ENCODE data around the gene ACKR2. TPM values are rescaled to one million over a fixed set of nuclear protein-coding genes. Genes with fewer than 3 reads are reported as not detected.

ACKR2 gene
- polyA plus RNA-seq, 1 of the 3 experiments (the other 2 are of a cell fraction) = 0.10 TPM

DNA sequence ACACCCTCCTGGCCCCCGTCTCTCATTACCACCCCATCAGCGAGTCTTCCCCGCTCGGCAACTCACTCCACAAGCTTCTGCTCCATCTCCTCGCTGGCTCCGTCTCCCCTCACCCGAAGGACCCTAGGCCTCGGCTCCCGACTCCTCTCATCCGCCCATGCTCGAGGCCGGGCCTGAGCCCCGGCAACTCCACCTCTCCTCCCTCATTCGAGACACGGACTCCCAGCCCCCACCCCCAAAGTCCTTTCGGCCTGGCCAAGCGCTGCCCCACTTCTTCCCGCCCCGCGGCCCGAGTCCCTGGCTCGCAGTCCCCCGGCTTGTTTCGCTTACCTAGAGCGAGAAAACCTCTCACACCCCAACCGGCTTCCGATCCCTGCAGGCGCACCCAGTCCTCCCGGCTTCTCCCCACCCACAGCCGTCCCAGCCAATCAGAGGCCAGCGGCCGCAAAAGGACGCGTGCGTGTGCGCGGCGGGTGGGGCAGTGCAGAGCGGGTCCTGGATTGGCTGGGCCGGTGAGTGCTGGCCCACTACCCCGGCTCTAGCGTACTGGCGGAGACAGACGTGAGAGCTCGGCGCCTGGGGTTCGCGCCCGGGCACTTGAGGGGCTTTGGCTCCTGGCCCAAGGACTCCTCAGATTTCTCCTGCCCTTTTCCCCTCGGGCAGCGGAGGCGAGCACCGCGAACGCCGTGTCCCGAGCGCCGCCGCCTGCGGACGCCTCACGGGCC lies 5.0 kb upstream of the ACKR2 start, which contains the start of gene HIGD1A (continued):
- TF ChIP-seq, protein P1, sequence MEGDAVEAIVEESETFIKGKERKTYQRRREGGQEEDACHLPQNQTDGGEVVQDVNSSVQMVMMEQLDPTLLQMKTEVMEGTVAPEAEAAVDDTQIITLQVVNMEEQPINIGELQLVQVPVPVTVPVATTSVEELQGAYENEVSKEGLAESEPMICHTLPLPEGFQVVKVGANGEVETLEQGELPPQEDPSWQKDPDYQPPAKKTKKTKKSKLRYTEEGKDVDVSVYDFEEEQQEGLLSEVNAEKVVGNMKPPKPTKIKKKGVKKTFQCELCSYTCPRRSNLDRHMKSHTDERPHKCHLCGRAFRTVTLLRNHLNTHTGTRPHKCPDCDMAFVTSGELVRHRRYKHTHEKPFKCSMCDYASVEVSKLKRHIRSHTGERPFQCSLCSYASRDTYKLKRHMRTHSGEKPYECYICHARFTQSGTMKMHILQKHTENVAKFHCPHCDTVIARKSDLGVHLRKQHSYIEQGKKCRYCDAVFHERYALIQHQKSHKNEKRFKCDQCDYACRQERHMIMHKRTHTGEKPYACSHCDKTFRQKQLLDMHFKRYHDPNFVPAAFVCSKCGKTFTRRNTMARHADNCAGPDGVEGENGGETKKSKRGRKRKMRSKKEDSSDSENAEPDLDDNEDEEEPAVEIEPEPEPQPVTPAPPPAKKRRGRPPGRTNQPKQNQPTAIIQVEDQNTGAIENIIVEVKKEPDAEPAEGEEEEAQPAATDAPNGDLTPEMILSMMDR (IDR thresholded peaks at IDR 0.05) = no peak
- no peak for TF ChIP-seq GABPA (IDR thresholded peaks at IDR 0.05; ENCODE audit: low read depth)
- TF ChIP-seq JUND (IDR thresholded peaks at IDR 0.05) = no peak
- no peak for TF ChIP-seq GATA2 (CRISPR knock-in tag; IDR thresholded peaks at IDR 0.05)
- TF ChIP-seq, protein P2, sequence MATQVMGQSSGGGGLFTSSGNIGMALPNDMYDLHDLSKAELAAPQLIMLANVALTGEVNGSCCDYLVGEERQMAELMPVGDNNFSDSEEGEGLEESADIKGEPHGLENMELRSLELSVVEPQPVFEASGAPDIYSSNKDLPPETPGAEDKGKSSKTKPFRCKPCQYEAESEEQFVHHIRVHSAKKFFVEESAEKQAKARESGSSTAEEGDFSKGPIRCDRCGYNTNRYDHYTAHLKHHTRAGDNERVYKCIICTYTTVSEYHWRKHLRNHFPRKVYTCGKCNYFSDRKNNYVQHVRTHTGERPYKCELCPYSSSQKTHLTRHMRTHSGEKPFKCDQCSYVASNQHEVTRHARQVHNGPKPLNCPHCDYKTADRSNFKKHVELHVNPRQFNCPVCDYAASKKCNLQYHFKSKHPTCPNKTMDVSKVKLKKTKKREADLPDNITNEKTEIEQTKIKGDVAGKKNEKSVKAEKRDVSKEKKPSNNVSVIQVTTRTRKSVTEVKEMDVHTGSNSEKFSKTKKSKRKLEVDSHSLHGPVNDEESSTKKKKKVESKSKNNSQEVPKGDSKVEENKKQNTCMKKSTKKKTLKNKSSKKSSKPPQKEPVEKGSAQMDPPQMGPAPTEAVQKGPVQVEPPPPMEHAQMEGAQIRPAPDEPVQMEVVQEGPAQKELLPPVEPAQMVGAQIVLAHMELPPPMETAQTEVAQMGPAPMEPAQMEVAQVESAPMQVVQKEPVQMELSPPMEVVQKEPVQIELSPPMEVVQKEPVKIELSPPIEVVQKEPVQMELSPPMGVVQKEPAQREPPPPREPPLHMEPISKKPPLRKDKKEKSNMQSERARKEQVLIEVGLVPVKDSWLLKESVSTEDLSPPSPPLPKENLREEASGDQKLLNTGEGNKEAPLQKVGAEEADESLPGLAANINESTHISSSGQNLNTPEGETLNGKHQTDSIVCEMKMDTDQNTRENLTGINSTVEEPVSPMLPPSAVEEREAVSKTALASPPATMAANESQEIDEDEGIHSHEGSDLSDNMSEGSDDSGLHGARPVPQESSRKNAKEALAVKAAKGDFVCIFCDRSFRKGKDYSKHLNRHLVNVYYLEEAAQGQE (IDR thresholded peaks at IDR 0.05; ENCODE audit: low read depth, low read length) = peak; percentile 16; the same call in 1 of the 2 replicates
- peak; percentile 37; the same call in 1 of the 2 replicates for TF ChIP-seq NFIC (IDR thresholded peaks at IDR 0.05; ENCODE audit: borderline replicate concordance)

DNA sequence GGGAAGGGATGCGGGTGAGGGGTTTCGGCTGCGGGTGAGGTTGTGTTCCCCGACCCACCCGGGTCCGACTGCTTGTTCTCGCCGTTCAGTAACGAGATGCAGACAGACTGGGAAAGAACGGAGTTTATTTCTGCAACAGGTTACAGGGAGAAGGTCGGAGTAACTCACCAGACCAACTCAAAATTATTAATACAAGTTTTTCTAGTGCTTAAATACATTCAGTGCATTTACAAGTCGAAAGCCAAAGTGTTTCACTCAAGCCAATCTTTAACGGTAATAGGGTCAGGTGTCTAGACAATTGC lies 4.5 kb upstream of the ACKR2 start:
- peaks cover 42% of the 10 kb centered on the region for H3K79me2 ChIP-seq (ENCODE audit: insufficient read depth)
- H3K27me3 ChIP-seq (ENCODE audit: insufficient read depth) = no peaks in the 10 kb centered on the region
- CTCF ChIA-PET = interaction anchor here (0.6 to 3.5 kb wide), 5 partner anchors 15 to 191 kb away, joined by 3 to 16 read pairs (median 4); no protein-coding TSS in a partner anchor
- peak overlapping the region; percentile 55 to 91; a peak in 2 of 4 replicates for H3K27ac ChIP-seq (ENCODE audit: low read depth in 2 of 2, low read length in 1 of 2)
- peaks cover 0 to 13% of the 10 kb centered on the region in 2 experiments; a peak in 3 of 4 replicates for H3K4me1 ChIP-seq (ENCODE audit: control insufficient read depth in 1 of 2, insufficient read depth in 2 of 2, low read depth in 1 of 2, low read length in 1 of 2)
- H4K20me1 ChIP-seq (ENCODE audit: insufficient read depth) = peaks cover 5% of the 10 kb centered on the region; the same call in 1 of the 2 replicates
- H3K4me3 ChIP-seq (ENCODE audit: low read depth in 2 of 2, low read length in 1 of 2) = peak overlapping the region; percentile 85 to 89
- H3F3A ChIP-seq (replicated peaks; ENCODE audit: insufficient read depth) = peaks cover 9% of the 10 kb centered on the region
- peak overlapping the region; percentile 87 for H3K4me2 ChIP-seq
- peak overlapping the region; percentile 96 for H2AFZ ChIP-seq (ENCODE audit: low read depth)
- DNase-seq = no peak
- no peaks in the 10 kb centered on the region for H3K9me3 ChIP-seq
- POLR2A ChIA-PET = interaction anchor here (1.2 kb wide), 1 partner anchor 15 kb away, joined by 5 read pairs; no protein-coding TSS in a partner anchor
- peaks cover 3 to 15% of the 10 kb centered on the region in 2 experiments for H3K36me3 ChIP-seq (replicated peaks in 1 of 2; ENCODE audit: control insufficient read depth in 1 of 2, insufficient read depth in 2 of 2, low read length in 1 of 2)
- no peaks in the 10 kb centered on the region for H3K9me2 ChIP-seq
- H3K9ac ChIP-seq = peak overlapping the region; percentile 79
- WGBS (ENCODE audit: low lambda C conversion rate) = 2% methylated on average over 12 of the region's 13 CpGs
- TF ChIP-seq, protein P3, sequence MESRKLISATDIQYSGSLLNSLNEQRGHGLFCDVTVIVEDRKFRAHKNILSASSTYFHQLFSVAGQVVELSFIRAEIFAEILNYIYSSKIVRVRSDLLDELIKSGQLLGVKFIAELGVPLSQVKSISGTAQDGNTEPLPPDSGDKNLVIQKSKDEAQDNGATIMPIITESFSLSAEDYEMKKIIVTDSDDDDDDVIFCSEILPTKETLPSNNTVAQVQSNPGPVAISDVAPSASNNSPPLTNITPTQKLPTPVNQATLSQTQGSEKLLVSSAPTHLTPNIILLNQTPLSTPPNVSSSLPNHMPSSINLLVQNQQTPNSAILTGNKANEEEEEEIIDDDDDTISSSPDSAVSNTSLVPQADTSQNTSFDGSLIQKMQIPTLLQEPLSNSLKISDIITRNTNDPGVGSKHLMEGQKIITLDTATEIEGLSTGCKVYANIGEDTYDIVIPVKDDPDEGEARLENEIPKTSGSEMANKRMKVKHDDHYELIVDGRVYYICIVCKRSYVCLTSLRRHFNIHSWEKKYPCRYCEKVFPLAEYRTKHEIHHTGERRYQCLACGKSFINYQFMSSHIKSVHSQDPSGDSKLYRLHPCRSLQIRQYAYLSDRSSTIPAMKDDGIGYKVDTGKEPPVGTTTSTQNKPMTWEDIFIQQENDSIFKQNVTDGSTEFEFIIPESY (IDR thresholded peaks at IDR 0.05; ENCODE audit: borderline replicate concordance, low read depth) = no peak
- TF ChIP-seq, protein P4, sequence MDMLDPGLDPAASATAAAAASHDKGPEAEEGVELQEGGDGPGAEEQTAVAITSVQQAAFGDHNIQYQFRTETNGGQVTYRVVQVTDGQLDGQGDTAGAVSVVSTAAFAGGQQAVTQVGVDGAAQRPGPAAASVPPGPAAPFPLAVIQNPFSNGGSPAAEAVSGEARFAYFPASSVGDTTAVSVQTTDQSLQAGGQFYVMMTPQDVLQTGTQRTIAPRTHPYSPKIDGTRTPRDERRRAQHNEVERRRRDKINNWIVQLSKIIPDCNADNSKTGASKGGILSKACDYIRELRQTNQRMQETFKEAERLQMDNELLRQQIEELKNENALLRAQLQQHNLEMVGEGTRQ (IDR thresholded peaks at IDR 0.05; ENCODE audit: borderline replicate concordance, low read depth, low read length) = no peak
- TF ChIP-seq YY1 (IDR thresholded peaks at IDR 0.05; ENCODE audit: low read depth) = no peak
- TF ChIP-seq SMC3 (IDR thresholded peaks at IDR 0.05; ENCODE audit: low read depth, low read length) = no peak
- TF ChIP-seq, protein P5, sequence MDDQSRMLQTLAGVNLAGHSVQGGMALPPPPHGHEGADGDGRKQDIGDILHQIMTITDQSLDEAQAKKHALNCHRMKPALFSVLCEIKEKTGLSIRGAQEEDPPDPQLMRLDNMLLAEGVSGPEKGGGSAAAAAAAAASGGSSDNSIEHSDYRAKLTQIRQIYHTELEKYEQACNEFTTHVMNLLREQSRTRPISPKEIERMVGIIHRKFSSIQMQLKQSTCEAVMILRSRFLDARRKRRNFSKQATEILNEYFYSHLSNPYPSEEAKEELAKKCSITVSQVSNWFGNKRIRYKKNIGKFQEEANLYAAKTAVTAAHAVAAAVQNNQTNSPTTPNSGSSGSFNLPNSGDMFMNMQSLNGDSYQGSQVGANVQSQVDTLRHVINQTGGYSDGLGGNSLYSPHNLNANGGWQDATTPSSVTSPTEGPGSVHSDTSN (IDR thresholded peaks at IDR 0.05) = no peak
- TF ChIP-seq RXRA (IDR thresholded peaks at IDR 0.05; ENCODE audit: borderline replicate concordance, low read depth) = no peak
